ENCODE results near the gene GSN. TPM values are rescaled to one million over a fixed set of nuclear protein-coding genes. Genes with fewer than 3 reads are reported as not detected.

The GSN gene
- total RNA-seq, 1 donor, result 253 TPM

DNA sequence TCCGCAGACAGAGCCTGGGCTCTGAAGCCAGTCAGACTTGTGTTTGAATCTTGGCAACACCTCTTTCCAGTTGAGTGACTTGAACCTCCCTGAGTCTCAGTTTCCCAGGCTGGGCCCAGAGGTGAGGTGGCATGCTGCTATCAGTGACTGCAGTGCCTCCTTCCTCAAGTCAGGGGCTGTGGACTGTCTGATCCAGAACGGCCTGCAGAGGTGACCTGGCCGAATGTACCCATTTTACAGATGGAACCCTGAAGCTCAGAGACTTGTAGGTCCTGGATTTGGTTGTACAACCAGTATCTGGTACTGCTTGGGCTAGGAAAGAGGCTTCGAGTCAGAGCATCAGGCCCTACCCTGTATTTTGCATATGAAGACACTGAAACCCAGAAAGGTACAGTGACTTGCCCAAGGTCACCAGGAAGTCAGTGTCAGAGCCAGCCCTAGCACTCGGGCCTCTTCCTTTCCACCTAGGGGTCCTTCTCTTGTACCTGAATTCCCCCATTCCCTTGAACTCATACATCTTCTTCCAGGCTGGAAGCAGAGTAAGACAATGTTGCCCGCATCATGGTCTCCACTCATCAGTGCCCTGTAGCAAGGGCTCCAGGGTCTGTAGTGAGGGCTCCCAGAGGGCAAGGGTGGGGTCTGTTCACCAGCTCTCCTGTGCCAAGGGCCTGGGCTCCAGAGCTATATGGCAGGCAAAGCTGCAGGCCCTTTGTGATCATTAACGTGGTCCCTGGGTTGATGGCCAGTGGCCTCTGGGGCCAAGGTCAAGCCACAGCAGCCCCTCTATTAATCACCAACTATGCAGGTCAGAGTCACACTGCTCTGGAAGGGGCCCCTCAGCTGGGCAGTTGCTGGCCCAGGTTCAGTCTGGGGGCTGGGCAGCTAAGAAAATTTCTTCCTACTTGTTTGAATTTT is 28.5 kb downstream of the GSN start:
- TF ChIP-seq, protein P1, sequence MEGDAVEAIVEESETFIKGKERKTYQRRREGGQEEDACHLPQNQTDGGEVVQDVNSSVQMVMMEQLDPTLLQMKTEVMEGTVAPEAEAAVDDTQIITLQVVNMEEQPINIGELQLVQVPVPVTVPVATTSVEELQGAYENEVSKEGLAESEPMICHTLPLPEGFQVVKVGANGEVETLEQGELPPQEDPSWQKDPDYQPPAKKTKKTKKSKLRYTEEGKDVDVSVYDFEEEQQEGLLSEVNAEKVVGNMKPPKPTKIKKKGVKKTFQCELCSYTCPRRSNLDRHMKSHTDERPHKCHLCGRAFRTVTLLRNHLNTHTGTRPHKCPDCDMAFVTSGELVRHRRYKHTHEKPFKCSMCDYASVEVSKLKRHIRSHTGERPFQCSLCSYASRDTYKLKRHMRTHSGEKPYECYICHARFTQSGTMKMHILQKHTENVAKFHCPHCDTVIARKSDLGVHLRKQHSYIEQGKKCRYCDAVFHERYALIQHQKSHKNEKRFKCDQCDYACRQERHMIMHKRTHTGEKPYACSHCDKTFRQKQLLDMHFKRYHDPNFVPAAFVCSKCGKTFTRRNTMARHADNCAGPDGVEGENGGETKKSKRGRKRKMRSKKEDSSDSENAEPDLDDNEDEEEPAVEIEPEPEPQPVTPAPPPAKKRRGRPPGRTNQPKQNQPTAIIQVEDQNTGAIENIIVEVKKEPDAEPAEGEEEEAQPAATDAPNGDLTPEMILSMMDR (IDR thresholded peaks at IDR 0.05; ENCODE audit: insufficient read depth, low read length), result no peak
- DNase-seq (ENCODE audit: low read depth), result no peak
- no peak overlapping the region for H3K4me3 ChIP-seq (ENCODE audit: low read depth, low read length)

DNA sequence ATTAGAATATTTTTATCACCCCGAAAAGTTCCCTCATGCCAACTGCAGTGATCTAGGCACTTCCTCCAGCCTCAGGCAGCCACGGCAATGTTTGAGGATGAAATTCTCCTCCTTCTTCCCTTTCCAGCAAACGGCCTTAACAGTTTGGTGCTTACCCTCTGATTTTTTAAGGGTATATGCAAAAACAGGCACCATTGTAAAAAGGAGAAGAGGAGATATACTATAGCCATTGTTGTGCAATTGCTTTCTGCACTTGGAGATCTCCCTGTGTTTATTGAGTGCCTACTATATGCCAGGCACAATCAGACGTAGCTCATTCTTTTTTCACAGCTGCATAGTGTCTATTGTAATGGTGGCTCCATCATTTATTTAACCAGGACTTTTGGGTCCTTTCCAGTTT is 29.4 kb downstream of the GSN start:
- TF ChIP-seq, protein P1 (IDR thresholded peaks at IDR 0.05; ENCODE audit: insufficient read depth, low read length), result no peak
- DNase-seq (ENCODE audit: low read depth), result no peak

DNA sequence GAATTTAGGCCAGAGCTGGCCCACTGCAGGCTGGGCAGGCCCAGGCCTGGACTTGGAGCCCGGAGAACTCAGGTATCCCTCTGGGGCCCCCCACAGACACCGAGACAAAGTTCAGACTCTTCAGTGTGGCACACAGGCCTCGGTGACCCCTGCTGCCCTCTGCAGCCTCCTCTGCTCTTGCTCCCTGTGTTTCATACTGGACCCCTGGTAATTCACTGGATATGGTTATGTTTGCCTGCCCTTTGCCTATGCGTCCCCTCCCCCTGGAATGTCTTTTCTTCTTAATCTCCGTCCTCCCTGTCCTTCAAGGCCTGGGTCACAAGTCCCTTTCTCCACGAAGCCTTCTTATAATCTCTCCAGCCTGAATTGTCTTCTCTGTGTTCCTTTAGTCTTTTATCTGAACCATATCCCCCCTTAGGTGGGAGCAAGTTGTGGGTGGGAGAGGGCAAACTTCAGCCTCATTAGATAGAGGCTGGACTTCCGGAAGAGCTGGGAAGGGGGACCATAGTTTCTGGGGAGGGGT is 30.1 kb downstream of the GSN start:
- DNase-seq (ENCODE audit: low read depth), result no peak
- TF ChIP-seq, protein P1 (IDR thresholded peaks at IDR 0.05; ENCODE audit: insufficient read depth, low read length), result no peak
- H3K4me3 ChIP-seq (ENCODE audit: low read depth, low read length), result no peak overlapping the region

More for the DNA sequence above, 29.4 kb downstream of the GSN start:
- no peak overlapping the region for H3K4me3 ChIP-seq (ENCODE audit: low read depth, low read length)

- TF ChIP-seq, protein P1 (IDR thresholded peaks at IDR 0.05; ENCODE audit: insufficient read depth, low read length), result no peak
- peak overlapping the region; percentile 60 for H3K4me3 ChIP-seq (ENCODE audit: low read depth, low read length)
- DNase-seq (ENCODE audit: low read depth), result peak; percentile 70
These were observed 30.9 kb downstream of the GSN start for GRCh38 chr9:121298689-121299466.

DNA sequence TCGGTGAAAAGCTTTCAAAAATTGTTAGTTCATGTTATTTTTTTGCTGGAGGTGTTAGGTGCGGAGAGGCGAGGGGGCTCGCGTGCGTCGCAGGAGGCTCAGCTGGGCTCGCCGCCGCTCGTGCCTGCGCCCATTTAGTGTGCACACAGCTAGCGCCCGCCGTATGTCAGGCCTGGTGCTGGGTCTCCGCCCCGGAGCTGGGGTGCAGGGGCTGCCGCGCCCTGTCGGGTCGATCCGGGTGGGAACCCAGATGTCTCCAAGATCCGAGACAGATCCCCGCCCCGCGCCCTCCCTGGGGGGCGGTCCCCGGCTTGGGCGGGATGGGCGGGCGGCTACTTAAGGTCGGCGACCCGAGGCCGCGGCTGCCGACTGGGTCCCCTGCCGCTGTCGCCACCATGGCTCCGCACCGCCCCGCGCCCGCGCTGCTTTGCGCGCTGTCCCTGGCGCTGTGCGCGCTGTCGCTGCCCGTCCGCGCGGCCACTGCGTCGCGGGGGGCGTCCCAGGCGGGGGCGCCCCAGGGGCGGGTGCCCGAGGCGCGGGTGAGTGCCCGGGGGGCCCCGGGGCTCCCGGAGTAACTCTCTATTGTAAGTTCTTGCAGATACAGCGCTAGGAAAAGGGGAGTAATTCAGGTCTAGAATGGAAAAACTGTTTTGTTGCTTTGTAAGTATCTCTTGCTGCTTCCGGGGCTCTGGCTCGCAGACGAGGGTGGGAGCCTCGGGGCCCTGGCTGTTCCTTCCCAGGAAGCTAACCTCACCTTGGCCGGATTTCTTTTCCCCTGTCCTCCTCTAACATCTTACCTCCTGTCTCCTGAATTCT is 31.7 kb downstream of the GSN start:
- TF ChIP-seq, protein P1 (IDR thresholded peaks at IDR 0.05; ENCODE audit: insufficient read depth, low read length), result no peak
- peak overlapping the region; percentile 60 for H3K4me3 ChIP-seq (ENCODE audit: low read depth, low read length)
- DNase-seq (ENCODE audit: low read depth), result peak; percentile 35

Data from fibroblast of the aortic adventitia (primary cell).